HG02943 (cell line): ENCODE results near the gene CDS2.

Source experiments
- ATAC-seq: cut with Tn5 transposase; IDR thresholded peaks from one replicate; pipeline ENCODE4 v1.9.1; 2021; ENCODE audit warnings: mild to moderate bottlenecking, low read depth, moderate library complexity; ENCODE audit not compliant: unreplicated experiment

The CDS2 gene

DNA sequence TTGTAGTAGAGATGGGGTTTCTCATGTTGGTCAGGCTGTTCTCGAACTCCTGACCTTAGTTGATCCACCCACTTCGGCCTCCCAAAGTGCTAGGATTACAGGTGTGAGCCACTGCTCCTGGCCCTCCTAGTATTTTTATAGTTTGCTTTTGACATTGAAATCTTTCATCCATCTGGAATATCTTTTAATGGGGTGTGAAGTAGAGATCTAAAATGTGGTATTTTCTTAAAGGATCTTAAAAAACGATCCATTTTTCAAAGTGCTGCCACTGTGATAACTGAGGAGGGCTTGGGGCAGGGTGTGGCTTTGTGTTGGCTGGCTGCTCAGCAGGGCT, 23.1 kb downstream of the CDS2 start:
- no peak for ATAC-seq

DNA sequence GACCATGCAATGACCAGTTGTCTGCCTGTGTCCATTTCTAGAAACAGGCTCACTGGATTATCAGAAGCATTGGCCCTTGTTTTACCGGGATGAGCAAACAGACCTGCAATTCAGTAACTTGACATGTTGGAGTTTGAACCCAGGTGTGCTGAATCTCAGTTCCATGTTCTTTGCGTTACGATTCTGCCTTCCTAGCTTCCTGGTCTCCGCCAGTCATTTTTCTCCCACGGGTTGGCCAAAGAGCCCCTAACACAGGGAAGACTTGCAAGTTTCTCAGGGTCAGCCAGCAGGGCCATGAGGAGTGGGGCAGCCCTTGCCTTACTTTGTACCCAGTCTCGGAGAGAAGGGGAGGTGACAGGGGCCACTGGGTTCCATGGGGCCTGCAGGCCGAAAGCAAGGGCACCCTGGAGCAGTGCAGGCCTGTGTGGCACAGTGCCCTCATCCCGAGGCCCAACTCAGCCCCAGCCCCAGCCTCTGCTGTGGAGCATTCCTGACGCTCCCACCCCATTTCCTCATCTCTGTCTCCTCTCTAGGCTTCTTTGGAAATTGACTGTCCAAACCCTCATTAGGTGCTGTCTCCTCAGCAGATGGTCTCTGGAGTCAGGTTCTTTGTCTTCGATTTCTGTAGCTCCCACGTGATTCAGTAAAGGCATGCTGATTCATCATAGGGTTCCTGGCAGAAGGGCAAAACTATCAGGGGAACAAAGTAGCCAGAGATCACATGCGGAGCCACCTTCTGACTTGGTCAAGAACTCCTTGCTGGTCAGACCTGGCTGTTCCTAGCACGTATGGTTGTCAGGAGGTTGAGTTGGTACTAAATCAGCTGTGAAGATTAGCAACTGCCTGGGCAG, 23.6 kb downstream of the CDS2 start:
- ATAC-seq = no peak

DNA sequence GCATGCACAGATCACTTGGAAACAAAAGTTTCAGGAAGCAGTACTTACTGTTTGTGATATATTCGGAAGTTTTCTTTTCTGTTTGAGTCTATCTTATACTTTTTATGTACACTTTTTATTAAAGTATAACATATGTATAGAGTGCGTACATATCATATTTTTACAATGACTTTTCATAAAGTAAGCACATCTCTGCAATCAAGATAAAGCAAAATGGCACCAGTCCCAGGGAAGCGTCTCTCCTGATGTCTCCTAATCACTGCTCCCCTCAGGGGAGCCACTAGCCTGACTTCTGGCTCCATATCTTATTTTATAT, 26.3 kb downstream of the CDS2 start:
- no peak for ATAC-seq

DNA sequence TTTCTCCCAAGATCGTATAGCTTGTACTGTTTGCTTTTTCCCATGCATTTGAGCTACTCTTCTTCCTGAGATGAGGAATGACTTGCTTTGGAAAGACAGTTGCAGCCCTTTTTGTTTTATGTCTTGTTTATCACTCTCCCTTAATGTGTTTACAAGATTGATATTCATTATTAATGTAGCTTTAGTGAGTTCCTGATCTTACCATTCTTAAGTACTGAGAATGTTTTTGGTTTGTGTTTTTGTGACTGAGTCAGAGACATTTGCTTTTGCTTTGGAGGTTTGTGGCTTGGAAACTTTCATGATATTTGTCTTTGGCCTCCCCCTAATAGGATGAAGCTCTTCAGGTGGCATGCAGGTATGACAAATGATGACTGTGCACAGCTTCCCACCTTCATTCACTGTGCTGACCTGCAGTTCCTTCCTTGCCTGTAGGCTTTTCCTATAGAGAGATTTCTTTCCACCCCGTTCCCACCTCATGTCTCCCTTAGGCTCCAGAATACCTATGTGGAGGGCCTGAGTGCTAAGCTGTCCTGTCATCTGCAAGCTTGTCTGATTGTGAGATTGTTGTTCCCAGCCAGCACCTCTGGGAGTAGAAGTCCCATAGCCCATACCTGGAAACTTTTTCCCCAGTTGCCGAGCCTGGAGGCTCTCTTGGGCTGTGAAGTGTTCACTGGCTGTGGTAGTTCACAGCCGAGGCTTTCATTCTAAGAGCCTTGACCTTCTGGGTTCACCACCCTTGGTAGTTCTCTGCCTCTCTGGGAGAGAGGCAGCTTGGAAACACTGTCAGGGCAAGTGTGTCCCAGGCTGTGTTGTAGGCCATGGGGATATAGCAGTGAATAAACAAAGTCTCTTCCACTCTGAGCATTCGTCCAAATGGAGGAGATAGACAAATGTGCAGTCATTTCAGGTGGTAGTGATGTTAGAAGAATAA, 27.1 kb downstream of the CDS2 start:
- ATAC-seq = no peak

DNA sequence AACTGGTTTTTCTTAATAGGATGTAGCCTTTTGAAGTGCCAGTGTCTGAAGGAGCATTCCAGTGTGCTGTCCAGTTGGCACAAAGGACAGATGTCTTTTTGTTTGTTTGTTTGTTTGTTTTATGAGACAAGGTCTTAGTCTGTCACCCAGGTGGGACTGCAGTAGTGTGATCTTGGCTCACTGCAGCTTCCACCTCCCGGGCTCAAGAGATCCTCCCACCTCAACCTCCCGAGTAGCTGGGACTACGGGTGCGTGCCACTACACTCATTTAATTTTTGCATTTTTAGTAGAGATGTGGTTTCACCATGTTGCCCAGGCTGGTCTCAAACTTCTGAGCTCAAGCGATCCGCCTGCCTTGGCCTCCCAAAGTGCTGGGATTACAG, 27.7 kb downstream of the CDS2 start:
- ATAC-seq = no peak

DNA sequence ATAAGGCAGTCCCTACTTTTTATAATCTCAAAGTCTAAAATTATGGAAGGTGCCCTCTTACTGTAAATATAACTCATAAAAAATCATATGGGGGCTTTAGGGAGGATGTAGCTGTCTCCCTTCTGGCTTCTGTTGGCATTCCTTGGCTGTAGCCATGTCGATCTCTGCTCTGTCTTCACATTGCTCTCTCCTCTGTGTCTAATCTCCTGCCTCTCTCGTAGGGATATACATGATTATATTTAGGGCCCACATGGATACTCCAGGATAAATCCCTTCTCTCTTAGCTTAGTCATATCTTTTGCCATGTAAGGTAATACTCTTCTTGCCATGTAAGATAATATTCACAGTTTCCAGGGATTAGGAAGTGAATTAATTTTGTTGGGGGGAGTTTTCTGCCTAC, 28.6 kb downstream of the CDS2 start:
- no peak for ATAC-seq

DNA sequence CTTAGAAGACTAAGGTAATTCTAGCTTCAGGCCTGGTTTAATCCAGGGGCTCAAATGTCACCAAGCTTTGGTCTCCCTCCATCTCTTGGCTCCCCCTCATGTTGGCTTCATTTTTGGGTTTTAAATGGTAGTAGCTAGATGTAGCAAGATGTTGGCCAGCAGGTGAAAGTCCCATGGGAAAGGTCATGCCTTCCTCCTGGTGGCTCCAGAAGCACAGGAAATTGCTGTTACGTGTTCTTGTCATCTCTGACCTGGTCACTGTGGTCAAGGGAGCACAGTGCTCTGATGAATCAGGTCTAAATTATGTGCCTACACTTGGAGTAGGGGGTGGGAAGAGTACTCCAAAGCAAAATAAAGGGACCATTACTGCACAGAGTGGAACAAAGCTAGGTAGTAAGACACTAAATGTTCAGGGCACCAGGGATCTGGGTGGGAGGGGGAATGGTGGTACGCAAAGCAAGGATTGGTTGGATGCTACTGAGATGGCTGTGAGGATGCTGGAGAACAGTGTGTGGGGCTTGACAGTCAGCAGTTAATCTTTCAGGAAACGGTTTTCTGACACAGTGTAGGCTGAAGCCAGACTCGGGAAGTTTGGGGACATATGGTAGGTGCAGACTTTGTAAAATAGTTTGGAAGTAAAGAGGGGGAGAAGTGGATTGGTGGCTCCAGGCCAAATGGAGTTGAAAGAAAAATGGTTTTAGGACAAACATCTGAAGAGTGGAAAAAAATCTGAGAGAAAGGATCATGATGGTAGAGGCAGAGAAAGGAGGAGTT, 30.1 kb downstream of the CDS2 start:
- ATAC-seq = no peak

DNA sequence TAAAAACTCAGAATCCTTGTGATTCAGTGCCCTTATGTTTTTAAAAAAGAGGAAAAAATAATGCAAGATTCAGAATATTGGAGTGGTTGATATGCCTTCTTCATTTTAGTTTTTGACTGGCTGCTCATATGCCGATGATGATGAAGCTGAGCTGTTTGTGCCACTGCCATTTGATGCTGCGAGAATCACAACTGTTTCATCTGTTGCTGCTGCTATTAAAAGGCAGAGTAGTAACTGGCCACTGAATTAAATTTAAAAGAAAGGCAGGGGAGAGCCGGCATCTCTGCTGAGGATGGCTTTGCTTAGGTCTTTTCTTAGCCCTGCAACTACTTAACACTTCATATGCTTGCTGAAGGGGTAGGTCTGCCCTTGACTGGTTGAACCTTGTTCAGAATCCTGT, 33.1 kb downstream of the CDS2 start:
- no peak for ATAC-seq

DNA sequence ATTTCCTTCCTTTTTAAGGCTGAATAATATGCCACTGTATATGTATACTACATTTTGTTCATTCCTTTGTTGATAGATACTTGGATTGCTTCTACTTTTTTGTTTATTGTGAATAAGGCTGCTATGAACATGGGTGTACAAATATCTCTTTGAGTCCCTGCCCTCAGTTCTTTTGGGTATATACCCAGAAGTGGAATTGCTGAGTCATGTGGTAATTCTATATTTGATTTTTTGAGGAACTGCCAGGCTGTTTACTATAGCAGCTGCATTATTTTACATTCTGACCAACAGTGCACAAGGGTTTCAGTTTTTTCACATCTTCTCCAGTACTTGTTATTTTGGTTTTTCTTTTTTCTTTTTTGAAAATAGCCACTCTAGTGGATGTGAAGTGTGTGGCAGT, 34.1 kb downstream of the CDS2 start:
- ATAC-seq = no peak

DNA sequence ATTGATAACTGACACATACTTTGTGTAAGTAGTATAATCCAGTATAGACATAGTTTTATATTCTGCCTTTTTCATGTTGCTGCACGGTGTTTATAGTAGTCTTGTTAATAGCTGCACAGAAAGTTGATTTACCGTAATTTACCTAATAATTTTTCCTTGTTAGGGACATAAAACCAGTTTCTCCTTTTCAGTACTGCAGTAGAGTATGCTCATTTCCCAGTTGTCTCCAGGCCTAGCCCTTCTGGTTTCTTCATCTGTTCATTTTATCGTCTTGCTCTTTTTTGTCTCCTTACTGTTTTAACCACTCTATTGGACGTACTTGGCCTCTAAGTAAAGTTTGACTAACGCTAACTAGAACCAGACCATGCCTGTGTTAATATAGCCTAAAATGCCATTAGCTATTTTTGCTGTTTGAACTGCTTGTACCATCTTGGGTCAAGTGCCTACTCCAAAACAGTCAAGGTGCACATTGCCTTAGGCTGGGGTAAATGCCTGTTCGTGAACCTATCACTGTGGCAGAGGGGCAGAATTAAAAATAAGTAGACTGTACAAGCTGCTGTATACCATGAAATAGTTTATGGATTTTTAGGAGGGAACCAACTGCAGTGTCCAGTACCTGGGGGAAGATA, 34.8 kb downstream of the CDS2 start:
- no peak for ATAC-seq

DNA sequence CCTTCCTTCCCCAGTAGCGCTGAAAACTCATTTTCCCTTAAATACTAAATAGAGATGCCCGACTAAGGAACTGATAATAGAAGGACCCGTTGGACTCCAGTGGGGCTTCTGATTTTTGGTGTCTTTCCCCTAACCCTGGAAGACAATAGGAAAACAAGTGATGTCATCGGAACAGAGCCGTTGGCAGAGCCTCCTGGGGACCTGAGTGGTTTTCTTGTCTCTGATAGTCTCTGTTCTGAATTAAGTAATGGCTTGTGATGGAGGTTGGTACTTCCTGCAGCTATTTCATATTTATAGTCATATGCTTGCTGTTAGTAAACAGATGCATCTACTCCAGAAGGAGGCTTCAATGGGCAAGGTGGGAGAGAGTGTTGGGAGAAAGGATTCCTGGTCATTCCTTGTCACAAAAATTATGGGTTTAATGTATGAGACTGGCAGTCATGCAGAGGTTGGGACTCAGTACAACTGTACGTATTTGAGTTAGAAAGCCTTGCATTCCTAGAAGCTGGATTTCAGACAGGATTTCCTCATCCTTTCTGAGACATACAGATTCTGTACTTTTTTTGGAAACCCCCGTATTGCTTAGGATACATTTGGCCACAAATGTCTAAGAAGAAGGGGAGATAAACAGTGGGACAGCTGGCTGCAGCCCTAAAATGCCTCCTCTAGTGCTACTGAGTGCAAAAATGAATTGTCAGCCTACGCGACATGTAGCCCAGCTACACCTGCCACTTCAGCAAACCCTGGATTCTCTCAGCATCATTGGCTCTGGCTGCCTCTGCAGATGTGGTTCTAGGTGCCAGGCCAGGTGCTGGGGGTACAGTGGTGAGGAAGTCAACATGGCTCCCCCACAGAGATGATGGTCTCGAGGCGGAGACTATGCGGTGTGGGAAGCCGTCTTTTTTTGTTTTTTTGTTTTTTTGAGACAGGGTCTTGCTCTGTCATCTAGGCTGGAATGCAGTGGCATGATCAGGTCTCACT, 38.1 kb downstream of the CDS2 start:
- ATAC-seq = no peak

DNA sequence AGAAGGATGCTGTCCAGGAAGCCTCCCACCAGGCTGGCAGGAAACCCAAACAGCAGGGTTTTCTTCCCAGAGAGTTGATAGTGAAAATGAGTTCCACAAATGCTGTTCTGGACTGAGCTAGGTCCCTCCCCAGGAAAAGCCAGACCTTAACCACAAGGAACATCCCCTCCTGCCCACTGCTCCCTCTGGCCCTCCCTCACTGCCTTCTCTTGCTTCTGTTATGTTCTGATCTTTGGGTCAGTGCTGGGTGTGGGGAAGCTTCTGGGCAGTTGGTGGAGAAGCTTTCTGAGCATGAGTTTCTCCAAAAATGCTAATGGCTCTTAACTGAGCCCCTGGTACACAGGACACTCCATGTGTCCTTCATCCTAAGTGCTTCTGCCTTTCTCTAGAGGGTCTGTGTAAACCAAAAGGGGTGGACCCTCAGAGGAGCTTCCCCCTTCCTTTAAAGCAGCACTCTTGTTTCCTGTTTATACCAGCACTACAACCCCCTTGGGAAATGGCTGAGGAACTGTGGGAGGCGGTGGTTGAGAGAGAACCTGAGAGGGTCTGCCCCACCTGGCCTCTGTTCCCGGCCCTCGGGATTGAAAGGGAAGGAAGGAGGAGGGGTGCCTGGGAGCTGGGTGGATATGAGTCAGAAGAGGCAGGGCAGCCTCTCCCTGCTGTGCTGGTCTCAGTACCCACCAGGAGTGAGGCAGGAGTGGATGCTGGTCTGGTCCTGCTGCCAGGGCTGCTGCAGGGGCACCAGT, 42.0 kb downstream of the CDS2 start:
- no peak for ATAC-seq

DNA sequence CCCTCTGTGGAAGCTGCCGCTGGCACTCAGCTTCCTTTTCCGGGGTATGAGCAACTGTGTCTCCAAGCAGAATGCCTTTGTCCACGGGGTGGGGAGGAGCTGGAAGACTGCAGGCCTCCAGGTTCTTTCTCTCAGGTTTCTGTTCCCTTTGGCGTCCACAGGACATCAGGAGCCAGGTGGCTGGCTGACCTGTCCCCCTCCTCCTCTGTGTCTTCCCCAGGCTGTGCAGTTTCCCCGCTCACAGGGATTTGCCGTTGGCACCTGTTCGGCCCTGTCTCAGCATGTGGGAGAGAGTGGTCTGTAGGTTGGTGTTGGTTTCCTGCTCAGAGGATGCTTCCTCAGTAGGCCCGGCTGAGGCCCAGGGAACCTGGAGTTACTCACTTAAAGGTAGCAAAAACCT, 43.5 kb downstream of the CDS2 start:
- ATAC-seq = no peak

DNA sequence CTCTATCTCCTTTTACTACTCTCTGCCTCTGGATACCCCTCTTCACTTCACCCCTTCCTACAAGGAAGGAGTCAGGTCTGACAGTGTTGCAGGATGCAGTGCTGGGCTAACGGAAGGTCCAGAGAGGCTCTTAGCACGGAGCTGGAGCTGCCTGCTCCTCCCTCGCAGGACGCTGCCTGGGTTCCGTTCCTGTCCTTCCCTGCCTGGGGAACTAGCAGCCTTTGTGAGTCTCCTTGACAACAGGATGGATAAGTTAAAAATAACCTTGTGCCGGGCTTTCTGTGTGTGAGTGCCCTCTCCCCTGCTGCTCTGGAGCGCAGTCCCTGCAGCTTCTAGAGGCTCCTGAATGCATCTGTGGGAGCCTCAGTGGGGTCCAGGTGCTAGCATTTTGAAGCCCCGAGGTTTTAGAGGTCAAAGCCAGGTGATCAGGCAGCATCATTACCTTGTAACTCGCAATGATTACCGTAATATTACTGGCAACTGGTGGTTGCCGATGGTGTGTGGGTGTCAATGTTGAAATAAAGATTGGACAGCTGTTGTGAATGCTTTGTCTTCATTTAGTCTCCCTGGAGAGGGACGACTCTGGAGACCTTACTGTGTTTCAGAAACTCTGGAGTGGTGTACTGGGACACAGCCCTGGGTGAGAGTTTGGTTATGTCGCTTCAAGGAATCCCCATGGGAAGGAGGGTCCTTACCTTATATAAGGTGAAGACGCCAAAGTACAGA, 44.4 kb downstream of the CDS2 start:
- no peak for ATAC-seq

DNA sequence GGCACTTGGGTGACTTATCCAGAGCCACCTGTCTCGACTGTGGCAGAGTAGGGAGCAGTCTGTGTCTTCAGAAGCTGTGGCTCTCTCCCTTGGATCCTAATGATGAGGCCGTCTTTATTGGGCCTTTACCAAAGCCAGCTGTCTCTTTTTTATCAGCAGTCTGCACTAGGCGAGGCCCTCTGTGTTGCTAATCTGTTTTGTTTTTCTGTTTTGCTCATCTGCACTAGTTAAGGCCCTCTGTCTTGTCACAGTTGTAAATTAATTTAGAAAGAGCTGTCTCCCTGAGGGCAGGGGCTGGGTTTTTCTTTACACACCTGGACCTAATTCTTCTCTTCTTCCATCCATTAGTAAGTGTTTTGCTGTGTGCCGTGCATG, 45.0 kb downstream of the CDS2 start:
- ATAC-seq = no peak

DNA sequence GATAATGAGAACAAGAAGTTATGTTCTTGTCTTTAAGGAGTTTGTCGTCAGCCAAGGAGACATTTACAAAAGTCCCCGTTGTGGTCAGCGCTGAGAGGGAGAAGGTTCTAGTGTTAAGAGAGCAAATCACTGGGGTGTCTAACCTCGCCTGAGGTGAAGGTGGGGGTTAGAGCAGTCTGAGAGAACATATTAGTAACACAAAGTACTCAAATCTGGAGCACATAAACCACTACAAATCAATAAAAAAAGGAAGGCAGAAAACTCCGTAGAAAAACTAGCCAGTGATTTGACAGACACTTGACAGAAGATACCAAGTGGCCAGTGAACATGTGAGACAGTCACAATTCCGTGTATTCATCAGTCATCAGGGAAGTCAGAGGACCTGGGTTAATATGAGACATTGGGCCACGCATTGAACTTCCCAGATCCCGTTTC, 45.4 kb downstream of the CDS2 start:
- no peak for ATAC-seq

DNA sequence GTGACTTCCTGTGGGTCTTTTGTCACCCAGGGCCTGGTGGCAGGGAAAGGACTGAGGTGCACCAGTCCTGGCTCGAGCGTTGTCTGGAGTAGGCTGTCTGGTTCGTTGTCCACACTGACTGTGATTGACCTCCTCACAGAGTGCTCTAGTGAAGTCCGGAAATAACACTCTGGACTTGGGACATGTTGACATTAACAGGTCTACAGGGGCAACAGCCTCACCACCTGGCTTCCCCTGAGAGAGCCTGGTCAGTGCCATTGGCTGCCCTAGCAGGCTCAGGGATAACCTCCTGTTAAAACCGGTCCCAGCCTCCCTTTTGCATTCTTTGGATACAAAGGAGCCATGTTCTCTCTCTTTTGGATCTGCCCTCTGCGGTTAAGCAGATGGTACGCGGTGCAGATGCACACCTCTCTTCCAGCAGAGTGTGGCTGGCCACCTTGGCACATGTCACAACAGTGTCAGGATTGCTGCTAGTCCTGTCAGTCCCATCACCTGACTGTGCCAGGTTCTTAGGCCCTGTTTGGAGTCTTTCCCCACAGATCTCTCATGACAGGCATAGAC, 46.2 kb downstream of the CDS2 start:
- no peak for ATAC-seq

DNA sequence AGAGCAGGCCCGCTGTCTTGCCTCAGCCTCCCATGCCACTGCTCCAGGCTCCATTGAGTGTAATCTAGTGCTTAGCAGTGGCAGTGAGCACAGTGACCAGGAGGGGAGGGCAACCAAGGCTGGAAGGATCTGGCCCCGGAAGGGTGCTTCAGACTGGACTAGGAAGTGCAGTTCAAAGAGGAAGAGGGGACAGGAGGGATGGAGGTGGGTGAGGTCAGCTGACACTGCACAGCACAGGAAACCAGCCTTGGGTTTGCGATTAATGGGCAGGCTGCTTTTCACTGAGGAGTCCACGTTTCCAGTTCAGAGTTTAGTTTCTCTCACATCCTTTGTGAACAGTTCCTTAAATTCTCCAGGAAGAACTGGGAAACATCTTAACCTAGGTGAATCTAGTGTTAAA, 46.9 kb downstream of the CDS2 start:
- ATAC-seq = no peak
